ENCODE results near the gene KCNMB2.

- TF ChIP-seq NFYB (CRISPR knock-in tag; conservative IDR thresholded peaks at IDR 0.05; ENCODE audit: low read depth): no peak
- no peak for TF ChIP-seq CTCF (IDR thresholded peaks at IDR 0.05)
- no peak for TF ChIP-seq MAX (CRISPR knock-in tag; IDR thresholded peaks at IDR 0.05)
- no peak for TF ChIP-seq ETV6 (CRISPR knock-in tag; IDR thresholded peaks at IDR 0.05)
- TF ChIP-seq ATF2 (CRISPR knock-in tag; IDR thresholded peaks at IDR 0.05; ENCODE audit: borderline replicate concordance, low read depth): no peak
- no peak for TF ChIP-seq USF2 (CRISPR knock-in tag; IDR thresholded peaks at IDR 0.05)
- no peak for TF ChIP-seq ZNF281 (CRISPR knock-in tag; IDR thresholded peaks at IDR 0.05)
- no peak for TF ChIP-seq ZNF121 (CRISPR knock-in tag; IDR thresholded peaks at IDR 0.05)
- no peak for TF ChIP-seq PREB (CRISPR knock-in tag; IDR thresholded peaks at IDR 0.05; ENCODE audit: borderline replicate concordance)
- no peak for TF ChIP-seq JUN (CRISPR knock-in tag; IDR thresholded peaks at IDR 0.05)
- no peak for TF ChIP-seq ELF4 (CRISPR knock-in tag; IDR thresholded peaks at IDR 0.05; ENCODE audit: low read depth)
- no peak for TF ChIP-seq MLX (CRISPR knock-in tag; IDR thresholded peaks at IDR 0.05)
- TF ChIP-seq PRRX2 (CRISPR knock-in tag; IDR thresholded peaks at IDR 0.05): no peak
- TF ChIP-seq FOXP1 (CRISPR knock-in tag; IDR thresholded peaks at IDR 0.05; ENCODE audit: borderline replicate concordance): no peak
Observed at GRCh38 chr3:178684881-178685590, 148.8 kb downstream of the KCNMB2 start.
